NCI-H2029 (cell line): Measurements from ENCODE around the gene DUSP2.
"Not testable (repeated sequence)": the region's sequence is repeated elsewhere in the genome, so short reads cannot be mapped to it uniquely, and the experiment has no call there.

Experiments
- DNase-seq: peaks from one replicate; lab custom pipeline; 2025; lab: John Stamatoyannopoulos, UW

The DUSP2 gene

DNA sequence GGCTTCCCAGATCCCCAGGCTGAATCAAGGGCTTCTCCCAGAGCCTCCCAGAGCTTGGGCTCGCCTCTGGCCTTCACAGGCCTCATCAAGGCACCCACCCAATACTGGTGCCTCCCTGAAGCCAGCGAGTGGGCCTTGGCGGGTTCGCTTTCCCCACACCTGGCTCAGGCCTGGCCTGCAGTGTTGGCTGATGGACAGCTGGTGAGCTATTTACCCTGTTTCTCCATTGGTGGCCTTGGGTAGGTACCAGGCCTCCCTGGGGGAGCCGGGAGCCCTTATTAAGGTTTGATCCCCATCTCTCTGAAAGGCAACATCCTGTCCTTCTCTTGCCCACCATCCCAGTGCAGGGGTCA, 18.2 kb upstream of the DUSP2 start:
- no peak for DNase-seq

DNA sequence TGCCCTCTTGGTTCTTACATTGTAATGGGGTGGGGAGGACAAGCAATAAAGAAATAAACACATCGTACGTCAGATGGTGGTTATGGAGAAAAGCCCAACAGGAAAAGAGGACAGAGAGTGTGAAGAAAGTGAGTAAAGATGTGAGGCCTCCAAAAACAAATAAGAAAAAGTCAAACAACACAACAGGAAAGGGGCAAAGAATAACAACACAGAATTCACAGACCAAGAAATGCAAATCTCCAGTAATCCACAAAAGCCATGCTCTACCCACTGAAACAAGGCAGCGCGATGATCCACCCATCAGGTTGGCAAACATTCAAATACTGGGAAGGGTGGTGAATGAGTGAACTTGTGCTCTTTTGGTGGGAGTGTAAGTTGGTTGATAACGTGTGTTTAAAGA, 16.7 kb upstream of the DUSP2 start:
- no peak for DNase-seq

DNA sequence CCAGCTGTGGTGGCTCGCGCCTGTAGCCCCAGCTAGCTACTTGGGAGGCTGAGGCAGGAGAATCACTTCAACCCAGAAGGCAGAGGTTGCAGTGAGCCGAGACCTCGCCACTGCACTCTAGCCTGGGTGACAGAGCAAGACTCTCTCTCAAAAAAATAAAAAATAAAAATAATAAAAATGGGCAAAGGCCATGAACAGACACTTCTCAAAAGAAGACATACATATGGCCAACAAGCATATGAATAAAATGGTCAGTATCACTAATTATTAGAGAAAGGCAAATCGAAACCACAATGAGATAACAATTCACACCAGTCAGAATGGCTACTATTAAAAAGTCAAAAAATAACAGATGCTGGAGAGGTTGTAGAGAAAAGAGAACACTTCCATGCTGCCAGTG, 15.1 kb upstream of the DUSP2 start:
- DNase-seq, result not testable (repeated sequence)

DNA sequence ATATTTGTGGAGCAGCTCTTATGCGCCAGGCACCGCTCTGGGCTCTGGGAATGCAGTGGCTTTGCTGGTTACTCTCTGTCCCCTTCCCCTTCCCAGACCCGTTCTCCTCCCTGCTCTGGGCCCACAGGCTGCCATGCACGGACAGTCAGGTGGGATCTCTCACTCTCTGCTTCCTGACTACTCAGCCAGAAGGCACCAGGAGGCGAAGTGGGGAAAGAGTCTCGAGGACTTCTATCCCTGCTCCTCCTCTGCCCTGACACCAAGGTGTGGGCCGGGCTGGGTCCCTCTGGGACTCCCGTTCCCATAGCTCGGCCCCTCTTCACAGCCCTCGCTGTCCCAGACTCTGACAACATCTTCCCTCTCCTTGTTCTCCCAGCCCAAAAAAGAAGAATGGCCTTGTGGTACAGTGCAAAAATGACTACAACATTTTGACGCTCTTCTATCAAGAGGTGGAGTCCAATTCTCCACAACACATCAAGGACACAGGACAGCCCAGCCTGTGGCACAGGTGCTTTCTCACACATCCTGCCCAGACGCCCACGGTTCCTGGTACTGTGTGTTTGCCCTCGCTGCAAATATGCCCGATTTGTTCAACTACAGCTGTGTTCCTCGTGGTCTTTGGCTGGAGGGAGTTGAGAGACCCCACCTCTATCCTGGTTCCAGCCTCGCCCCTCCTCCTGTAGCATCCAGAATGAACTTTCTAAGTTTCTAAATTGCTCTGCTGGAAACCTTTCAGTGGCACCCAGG, 14.0 kb upstream of the DUSP2 start:
- DNase-seq, result no peak

DNA sequence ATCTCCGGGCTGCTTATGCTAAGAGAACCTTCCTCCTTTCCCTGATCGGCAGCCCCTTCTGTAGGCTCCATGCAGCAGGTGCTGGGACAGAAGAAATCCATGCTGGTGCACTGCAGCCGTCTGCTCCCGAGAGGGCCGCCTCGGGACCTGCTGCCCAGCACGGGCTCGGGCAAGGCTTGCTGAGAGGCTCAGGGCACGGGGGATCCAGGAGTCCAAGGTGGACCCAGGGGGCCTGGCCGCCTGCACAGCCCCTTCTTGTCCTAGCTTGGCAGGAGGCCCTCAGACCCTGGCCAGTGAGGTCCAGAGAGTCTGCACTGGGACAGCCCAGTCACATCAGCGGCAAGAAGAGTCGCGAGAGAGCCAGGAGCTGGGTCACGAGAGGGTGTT, 13.3 kb upstream of the DUSP2 start:
- DNase-seq, result no peak

DNA sequence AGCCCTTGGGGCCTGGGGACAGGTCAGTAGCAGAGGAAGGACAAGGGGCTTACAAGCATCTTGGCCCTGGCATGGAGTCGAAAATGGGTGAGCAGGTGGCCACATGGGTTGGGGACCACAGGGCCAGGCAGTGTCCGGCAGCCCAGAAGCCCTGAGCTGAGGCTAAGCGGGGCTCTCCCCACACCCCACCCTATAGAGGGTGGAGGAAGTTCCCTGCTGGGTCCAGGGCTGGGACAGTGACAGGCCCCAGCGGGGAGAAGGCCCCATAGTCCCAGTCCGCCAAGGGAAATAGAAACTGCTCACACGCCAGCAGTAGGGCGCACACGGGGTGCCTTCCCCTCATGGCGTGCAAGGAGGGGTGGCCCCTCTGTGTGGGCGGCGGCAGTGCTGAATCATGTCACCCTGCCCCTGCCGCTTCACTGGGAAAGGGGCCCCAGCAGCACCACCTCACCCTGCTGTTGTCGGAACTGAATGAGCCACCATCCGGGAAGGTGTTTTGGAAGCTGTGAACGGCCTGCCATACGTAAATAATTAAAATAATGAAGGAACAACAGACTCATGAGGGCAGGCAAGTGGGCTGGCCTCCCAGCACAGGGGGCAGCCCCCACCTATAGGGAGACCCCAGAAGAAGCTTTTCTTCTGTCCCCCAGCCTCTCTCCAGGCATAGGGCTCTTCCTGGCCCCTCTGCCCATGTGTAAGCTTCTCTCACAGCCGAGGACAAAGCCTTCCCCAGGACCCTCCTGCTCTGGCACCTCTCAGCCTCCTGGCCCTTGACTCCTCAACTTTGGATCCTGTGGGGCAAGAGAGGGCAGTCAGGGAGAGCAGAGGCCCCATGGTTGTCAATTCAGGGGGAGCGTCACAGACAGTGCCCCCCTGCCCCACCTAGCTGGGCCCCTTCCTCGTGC, 12.7 kb upstream of the DUSP2 start:
- DNase-seq, result no peak

DNA sequence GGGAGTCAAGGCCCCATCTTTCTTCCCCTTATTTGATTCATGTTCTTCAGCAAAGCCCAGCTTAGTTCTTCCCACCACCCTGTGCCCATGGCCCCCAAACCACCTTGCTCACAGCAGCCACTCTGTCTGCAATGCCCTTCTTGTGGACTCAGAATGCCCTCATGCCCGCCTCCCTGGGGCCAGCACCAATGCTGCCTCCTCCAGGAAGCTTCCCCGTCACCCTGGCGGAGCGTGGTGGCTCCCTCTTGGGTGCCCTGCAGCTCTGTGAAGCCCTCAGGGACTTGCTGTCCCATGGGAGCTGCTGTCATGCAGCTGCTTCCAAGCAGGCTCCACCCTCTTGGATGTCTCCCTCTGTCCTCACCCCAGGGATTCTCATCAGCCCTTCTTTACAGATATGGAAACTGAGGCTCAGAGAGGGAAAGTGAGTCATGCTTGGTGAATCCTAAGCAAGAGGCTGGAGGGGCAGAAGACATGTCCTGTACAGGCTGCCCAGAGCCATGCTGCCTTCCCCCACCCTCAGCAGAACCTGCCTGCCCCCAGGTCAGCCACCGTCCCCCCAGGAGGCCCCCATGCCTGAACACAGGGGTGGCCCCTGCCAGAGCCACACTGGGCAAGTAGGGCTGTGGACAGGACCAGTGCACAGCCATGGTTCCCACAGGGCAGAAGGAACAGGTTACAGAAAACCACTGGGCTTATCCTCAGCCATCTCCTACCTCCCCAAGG, 11.8 kb upstream of the DUSP2 start:
- DNase-seq, result no peak

DNA sequence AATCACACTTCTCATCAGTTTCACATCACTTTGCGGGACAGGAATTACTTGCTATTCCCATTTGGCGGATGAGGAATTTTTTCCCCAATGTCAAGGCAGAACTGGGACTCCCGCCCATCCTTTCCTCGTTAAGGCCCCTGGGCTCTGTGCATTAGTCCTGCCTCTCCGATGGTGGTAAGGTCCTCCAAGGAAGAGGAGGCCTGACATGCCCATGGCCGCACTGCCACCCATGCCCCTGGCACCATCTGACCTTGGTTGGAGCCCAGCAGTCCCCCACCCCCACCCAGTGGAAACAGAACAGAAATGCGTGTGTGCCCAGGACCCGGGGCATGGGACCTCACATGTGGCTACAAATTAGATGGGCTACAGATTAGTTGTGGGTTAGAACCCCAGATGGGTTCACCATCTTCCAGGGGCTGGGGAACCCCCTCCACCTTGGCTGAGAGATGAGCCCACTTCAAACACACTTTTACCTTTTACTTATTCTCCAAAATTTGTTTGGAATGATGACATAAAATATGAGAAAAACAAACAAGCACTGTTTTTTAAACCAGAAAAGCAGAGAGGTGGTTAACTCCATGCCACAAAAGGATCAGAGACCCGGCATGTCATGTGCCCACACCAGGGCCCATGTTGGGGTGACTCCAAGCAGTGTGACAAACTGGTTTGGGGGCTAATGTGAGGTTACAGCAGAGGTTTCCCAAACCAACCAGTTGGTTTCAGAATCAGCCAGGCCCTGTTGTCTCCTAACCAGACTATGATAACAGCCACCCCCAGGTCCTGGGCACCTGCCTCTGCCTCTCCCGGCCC, 11.0 kb upstream of the DUSP2 start:
- DNase-seq, result no peak

DNA sequence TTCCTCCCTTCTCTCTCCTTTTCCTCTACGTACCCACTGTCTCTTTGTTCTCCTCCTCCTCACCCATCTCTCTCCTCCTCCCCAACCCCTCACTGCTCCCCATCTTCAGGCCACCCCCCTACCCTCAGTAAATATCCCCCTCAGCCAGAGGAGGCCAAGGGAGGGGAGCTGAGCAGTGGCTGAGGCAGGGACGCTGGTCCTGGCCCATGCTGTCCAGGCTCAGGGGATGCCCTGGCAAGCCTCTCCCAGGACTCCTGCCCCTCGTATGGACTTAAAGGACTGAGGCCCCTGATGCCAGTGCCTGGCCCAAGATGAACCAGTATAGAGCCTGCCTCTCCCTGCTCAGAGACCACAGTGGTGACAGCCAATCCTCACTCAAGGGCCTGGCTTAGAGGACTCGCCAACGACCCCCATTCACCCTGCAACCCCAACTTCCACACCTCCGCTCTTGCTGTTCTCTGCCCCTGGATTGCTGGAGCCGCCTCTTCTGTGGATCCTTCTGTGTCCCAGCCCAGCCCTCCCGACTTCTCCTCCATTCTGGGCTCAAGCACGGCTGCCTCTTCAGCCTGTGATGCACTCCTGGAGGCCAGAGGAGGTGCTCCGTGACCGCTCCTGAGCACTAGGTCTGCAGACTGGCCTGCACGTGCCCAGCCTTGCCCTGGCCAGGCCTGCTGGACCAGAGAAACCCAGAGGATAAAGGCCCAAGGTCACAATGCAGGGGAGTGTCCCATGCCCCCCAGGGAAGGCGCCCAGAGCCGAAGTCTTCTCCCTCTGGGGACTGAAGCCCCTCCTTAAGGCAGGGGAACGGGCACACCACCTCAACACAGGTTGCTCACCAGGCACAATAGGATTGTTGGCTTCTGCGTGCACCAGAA, 9.5 kb upstream of the DUSP2 start:
- DNase-seq, result no peak

DNA sequence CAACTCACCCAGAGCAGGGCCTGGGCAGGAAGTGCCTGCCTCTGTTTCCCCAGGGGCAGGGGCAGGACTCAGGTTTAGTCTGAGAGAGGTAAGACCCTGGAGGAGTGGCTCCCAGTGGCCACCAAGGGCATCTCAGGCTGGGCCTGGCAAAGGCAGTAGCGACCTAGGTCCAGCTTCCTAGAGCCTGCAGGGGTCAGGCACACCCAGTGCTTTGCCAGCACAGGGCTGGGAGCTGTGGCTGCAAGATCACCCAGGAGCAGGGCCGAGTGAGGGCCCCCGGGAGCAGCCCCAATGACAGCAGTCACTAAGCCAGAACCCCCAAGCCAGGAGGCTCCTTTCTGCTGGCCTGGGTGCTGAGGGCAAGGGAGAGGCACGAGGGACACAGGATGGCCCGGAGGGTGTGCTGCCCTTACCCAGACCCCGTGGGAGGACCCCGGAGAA, 8.8 kb upstream of the DUSP2 start:
- DNase-seq, result no peak

DNA sequence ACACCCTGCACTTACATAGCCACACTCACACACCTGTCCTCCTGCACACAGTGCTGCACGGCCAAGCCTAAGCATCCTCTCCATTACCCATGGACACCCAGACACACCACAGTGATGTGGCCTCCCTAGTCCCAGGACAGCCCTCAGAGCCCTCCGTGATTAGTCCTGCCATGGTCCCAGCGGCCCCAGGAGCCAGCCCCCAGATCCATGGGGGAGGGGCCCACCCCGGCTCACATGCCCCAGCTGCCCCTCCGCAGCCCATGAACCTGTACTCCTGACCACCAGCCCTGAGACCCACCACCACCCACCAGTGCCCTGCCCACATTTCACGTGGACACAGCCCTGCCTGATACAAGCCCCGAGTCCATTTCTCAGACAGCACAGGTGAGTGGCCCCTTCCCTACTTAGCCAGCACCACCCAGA, 8.1 kb upstream of the DUSP2 start:
- DNase-seq, result no peak

DNA sequence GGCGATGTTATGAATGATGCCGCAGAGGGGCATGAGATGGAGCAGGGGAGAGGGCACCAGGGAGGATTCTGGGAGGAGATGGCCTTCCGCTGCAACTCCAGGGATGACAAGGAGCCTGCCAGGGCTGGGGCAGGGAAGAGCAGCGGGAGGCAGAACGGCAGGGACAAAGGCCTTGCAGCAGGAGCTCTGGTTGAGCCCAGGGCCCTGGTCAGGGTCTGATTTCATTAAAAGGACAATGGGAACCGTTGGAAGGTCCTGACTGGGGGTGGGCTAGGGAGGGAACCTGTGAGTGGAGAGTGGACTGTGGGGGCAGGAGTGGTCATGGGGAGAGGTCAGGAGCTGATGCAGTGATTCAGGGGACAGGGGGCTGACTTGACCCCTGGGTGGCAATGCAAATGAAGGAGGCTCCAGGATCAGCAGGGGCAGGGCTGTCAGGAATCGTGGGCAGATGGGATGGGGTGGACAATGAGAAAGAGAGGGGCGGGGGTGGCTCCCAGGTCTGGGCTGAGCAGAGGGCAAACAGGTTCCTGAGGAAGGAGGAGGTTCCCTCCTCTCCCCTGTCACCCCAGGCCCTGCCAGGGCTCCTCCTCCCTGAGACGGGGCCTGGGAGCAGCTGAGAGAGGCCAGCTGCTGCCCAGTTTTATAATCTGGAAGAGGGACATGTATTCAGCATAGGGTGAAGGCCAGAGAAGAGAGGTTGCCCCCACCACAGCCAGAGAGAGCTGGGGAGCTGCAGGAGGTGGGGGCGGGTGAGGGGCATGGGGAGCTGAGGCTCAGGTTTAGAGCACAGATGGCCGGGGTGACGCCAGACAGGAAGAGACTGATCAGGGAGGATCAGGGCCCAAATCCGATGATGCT, 7.3 kb upstream of the DUSP2 start:
- DNase-seq, result no peak

DNA sequence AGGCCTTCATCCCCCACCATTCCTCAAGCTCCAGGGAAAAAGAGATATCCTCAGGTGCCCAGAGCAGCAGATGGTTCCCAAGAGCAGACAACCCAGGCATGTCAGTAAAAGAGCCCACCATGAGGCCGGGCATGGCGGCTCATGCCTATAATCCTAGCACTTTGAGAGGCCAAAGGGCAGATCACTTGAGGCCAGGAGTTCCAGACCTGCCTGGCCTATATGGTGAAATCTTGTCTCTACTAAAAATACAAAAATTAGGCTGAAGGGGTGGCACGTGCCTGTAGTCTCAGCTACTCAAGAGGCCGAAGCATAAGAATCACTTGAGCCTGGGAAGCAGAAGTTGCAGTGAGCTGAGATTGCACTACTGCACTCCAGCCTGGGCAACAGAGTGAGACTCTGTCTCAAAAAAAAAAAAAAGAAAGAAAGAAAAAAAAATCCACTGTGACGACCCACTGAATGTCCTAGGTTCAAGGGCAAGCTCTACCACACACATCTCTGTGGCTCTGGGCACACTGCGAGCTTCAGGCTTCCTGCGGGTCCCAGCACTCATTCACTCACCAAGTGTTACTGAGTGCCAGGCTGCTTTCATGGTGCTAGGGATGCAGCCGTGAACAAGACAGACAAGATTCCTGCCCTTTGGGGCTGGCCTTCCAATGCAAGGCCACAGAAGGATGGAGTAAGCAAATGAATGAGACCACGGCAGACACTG, 6.5 kb upstream of the DUSP2 start:
- DNase-seq, result no peak

DNA sequence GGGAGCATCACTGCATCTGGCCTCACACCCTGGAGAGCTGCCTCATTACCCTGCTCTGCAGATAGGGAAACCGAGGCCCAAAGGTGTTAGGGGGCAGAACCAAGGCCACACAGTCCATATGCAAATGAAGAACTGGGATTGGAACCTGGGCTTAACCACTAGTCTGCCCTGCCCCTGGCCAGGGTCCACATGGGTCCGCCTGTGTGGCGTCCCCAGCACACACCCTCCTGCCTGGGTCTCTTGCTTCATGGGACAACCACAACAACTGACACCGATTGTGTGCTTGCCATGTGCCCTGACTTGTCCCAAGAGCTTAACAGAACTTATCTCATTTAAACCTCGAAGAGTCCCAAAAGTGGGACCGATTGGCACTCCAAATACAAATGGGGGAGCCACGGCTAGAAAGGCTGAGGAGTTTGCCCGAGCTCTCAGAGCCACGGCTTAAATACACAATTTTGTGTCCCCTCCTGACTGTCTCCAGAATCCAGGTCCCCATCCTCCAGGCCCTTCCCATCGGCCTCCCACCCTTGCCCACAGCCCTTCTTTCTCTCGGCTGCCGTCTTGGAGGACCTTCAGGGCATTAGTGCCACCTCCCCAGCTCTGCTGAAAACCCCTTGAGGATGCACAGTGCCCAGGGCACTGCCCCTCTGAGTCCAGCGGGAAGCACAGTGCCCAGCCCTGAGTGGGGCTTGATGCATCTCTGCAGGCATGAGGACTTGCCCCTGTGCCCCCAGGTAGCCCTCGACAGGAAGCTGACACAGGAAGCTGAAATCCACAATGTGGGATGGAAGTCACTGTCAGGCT, 5.8 kb upstream of the DUSP2 start:
- DNase-seq, result no peak

DNA sequence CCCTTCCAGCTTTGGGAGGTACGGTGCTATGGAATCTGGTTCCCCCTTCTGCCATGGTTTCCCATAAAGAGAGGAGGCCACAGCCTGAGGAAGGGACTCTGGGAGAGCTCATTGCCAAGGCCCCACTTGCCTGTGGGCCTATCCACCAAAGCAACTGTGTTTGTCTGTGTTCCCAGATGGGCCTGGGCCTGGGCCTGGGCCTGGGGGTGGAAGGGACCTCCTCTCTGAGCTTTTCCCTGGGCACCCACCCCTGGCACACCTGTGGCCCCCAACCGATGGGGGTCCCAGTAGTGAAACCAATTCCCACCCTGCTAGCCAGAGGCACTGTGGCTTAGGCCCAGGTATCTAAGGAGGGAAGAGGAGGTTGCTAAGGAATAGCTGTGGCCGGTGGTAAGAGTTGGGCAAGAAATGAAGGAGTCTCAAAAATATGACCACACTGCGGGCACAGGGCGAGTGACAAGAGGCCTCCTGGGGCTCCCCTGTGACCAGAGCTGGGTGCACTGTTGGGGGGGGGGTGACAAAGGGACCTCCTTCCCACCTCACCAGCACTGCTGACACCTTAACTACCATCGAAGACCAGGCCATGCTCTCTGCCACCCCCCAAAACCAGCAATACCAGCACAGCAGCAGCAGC, 4.9 kb upstream of the DUSP2 start:
- no peak for DNase-seq

DNA sequence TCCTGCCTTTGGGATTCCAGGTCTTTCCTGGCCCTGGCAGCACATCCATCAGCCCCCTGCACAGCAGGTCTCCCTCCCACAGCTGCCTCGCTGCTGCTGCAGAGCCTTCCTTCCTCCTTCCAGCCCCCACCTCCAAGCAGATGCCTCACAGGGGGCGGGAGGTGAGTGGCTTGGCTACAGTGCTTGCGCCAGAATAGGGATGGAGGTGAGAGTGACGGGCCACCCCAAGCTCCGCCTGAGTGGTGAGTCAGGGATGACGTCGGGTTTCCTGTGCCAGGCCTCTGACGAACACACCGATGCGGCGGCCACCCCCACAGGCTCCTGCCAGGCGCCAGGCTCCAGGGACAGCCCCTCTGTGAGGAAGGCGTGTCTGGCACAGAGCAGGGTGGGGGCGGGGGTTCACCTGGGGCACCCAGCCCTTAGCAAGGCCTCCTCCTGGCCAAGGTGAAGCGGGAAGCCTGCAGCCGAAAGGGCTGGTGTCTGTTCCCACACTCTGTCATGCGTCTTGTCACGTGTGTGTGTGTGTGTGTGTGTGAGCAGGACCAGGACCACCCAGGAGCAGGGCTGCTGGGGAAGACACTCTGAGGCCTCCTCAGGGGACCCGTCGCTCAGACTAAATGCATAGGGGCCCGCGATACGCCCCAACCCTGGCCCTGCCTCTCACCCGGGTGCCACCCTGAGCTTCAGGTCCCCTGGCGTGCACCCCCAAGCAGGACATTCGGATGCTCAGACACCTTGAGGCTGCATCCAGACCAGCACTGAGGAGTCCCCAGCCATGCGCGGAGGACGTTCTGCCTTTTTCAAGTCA, 3.4 kb upstream of the DUSP2 start:
- DNase-seq, result peak; percentile 38

DNA sequence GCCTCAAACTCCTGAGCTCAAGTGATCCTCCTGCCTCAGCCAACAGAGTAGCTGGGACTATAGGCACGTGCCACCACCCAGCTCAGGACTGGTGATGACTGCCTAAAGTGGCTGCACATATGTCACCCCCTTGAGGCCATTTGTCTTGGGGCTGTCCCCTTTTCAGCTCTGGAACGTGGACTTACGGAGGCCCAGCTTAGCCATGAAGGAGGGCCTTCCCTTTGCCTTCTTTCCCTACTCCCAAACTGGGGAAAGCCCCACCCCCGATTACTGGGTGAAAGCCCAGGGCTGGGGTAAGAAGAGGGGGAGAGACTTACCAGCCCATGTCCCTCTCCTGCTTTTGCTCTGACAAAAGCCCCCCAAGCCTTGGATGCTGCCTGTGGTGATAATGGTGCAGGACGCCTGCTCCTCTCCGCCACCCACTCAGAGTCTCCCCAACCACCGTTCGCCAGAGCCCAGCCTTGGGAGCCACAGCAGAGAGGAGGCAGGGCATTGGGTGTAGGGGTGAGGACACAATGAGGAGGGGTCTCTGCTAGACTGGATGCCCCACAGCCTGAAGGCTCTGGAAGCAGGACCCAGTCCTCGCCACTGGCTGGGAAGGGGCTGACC, 2.5 kb upstream of the DUSP2 start:
- no peak for DNase-seq
